H9 (cell line): ENCODE measurements around the gene DOK5. TPM values are rescaled to one million over a fixed set of nuclear protein-coding genes. Genes with fewer than 3 reads are reported as not detected.

Experiments used
- DNase-seq: peaks from one replicate; pipeline ENCODE4 v3.0.0-alpha.2; 2017
- H2AFZ ChIP-seq: one replicate; pipeline ENCODE4 v1.6.1; 2013; ENCODE audit warnings: mild to moderate bottlenecking, low read length, control low read depth, moderate library complexity
- H2AK5ac ChIP-seq: 2 replicates; pipeline ENCODE4 v1.6.1; 2013; ENCODE audit warnings: low read length, control low read depth, mixed read lengths; ENCODE audit not compliant: insufficient read length
- H2BK120ac ChIP-seq: one replicate; pipeline ENCODE4 v1.6.1; 2013; ENCODE audit warnings: low read depth, mild to moderate bottlenecking, low read length, control low read depth, inconsistent platforms; ENCODE audit not compliant: poor library complexity, severe bottlenecking
- H2BK12ac ChIP-seq: 2 replicates; pipeline ENCODE4 v1.6.1; 2013; ENCODE audit warnings: low read length, control low read depth, mixed read lengths, low read depth; ENCODE audit not compliant: insufficient read length
- H2BK15ac ChIP-seq: 2 replicates; pipeline ENCODE4 v1.6.1; 2013; ENCODE audit warnings: low read depth, low read length, control low read depth
- H2BK20ac ChIP-seq: one replicate; pipeline ENCODE4 v1.6.1; 2013; ENCODE audit warnings: low read depth, mild to moderate bottlenecking, low read length, control low read depth, inconsistent platforms; ENCODE audit not compliant: poor library complexity, severe bottlenecking
- H2BK5ac ChIP-seq: 2 replicates; pipeline ENCODE4 v1.6.1; 2013; ENCODE audit warnings: low read length, control low read depth, mixed read lengths; ENCODE audit not compliant: insufficient read length
- H3K14ac ChIP-seq: 2 replicates; pipeline ENCODE4 v1.6.1; 2013; ENCODE audit warnings: low read length, control low read depth; ENCODE audit not compliant: insufficient read depth
- H3K18ac ChIP-seq: 2 replicates; pipeline ENCODE4 v1.6.1; 2013; ENCODE audit warnings: low read depth, mild to moderate bottlenecking, mixed read lengths, low read length, control low read depth; ENCODE audit not compliant: insufficient read length
- H3K23ac ChIP-seq: 2 replicates; pipeline ENCODE4 v1.6.1; 2013; ENCODE audit warnings: low read length, control low read depth, mixed read lengths, low read depth; ENCODE audit not compliant: insufficient read length
- H3K23me2 ChIP-seq: 2 replicates; pipeline ENCODE4 v1.6.1; 2013; ENCODE audit warnings: low read depth, mild to moderate bottlenecking, mixed read lengths, low read length, control low read depth; ENCODE audit not compliant: insufficient read length, poor library complexity, severe bottlenecking
- H3K27ac ChIP-seq: 2 replicates; pipeline ENCODE4 v1.5.1; 2013; ENCODE audit warnings: low read length, control low read depth, mixed read lengths, low read depth; ENCODE audit not compliant: insufficient read length
- H3K27me3 ChIP-seq: 2 replicates; pipeline ENCODE4 v1.6.1; 2013; ENCODE audit warnings: low read length, control low read depth, inconsistent platforms; ENCODE audit not compliant: insufficient read depth
- H3K4ac ChIP-seq: 2 replicates; pipeline ENCODE4 v1.6.1; 2013; ENCODE audit warnings: low read depth, mild to moderate bottlenecking, control low read depth, inconsistent platforms, low read length, moderate library complexity
- H3K4me1 ChIP-seq: 2 replicates; pipeline ENCODE4 v1.6.1; 2013; ENCODE audit warnings: low read length, control low read depth, inconsistent platforms; ENCODE audit not compliant: insufficient read depth
- H3K4me2 ChIP-seq: 2 replicates; pipeline ENCODE4 v1.6.1; 2013; ENCODE audit warnings: low read length, control low read depth, mixed read lengths; ENCODE audit not compliant: insufficient read length, insufficient read depth
- H3K56ac ChIP-seq: 2 replicates; pipeline ENCODE4 v1.6.1; 2013; ENCODE audit warnings: low read depth, mild to moderate bottlenecking, mixed read lengths, low read length, control low read depth; ENCODE audit not compliant: insufficient read length
- H3K79me1 ChIP-seq: 2 replicates; pipeline ENCODE4 v1.6.1; 2013; ENCODE audit warnings: low read depth, mild to moderate bottlenecking, moderate library complexity, low read length, control low read depth, inconsistent platforms; ENCODE audit not compliant: insufficient read depth, poor library complexity, severe bottlenecking
- H3K79me2 ChIP-seq: 2 replicates; pipeline ENCODE4 v1.6.1; 2013; ENCODE audit warnings: low read length, control low read depth, inconsistent platforms; ENCODE audit not compliant: insufficient read depth
- H3K9ac ChIP-seq: 2 replicates; pipeline ENCODE4 v1.6.1; 2013; ENCODE audit warnings: low read length, control low read depth, mixed read lengths; ENCODE audit not compliant: insufficient read length; ENCODE audit errors: extremely low read depth
- H3K9me3 ChIP-seq: one replicate; pipeline ENCODE4 v1.6.1; 2013; ENCODE audit warnings: low read depth, low read length, inconsistent platforms; ENCODE audit not compliant: control insufficient read depth
- H3T11ph ChIP-seq: one replicate; pipeline ENCODE4 v1.6.1; 2013; ENCODE audit warnings: mild to moderate bottlenecking, low read length, control low read depth, inconsistent platforms
- H4K20me1 ChIP-seq: one replicate; pipeline ENCODE4 v1.6.1; 2013; ENCODE audit not compliant: control insufficient read depth, insufficient read length, insufficient read depth
- H4K5ac ChIP-seq: 2 replicates; pipeline ENCODE4 v1.6.1; 2013; ENCODE audit warnings: low read depth, mild to moderate bottlenecking, mixed read lengths, low read length, control low read depth; ENCODE audit not compliant: insufficient read length
- H4K8ac ChIP-seq: replicated peaks from 2 replicates; pipeline ENCODE4 v1.6.1; 2013; ENCODE audit warnings: low read length, control low read depth, mixed read lengths, low read depth; ENCODE audit not compliant: insufficient read length
- H4K91ac ChIP-seq: 2 replicates; pipeline ENCODE4 v1.6.1; 2013; ENCODE audit warnings: low read depth, mild to moderate bottlenecking, moderate library complexity, mixed read lengths, low read length, control low read depth; ENCODE audit not compliant: insufficient read length
- H3K27ac Mint-ChIP-seq, 3 experiments: 2 replicates in 2 of 3; 3 replicates in 1 of 3; pipeline ENCODE4 v1.8.0; 2020 to 2021; ENCODE audit warnings: mixed read lengths in 3 of 3, mild to moderate bottlenecking in 1 of 3, moderate library complexity in 1 of 3
- H3K27me3 Mint-ChIP-seq: 2 replicates; pipeline ENCODE4 v1.8.0; 2021; ENCODE audit warnings: low read depth, mild to moderate bottlenecking, moderate library complexity, mixed read lengths
- H3K36me3 Mint-ChIP-seq, 3 experiments: 2 replicates in 2 of 3; 3 replicates in 1 of 3; pipeline ENCODE4 v1.8.0; 2020 to 2021; ENCODE audit warnings: low read depth in 3 of 3, mixed read lengths in 3 of 3; ENCODE audit not compliant: insufficient read depth in 1 of 3
- H3K4me1 Mint-ChIP-seq, 2 experiments: 2 replicates each; pipeline ENCODE4 v1.8.0; 2020; ENCODE audit warnings: mixed read lengths in 2 of 2
- H3K4me3 Mint-ChIP-seq, 2 experiments: 2 replicates in 1 of 2; 3 replicates in 1 of 2; pipeline ENCODE4 v1.8.0; 2020 to 2021; ENCODE audit warnings: mild to moderate bottlenecking in 2 of 2, mixed read lengths in 2 of 2, moderate library complexity in 1 of 2
- H3K9me3 Mint-ChIP-seq, 2 experiments: 2 replicates in 1 of 2; 3 replicates in 1 of 2; pipeline ENCODE4 v1.8.0; 2020; ENCODE audit warnings: mild to moderate bottlenecking in 2 of 2, mixed read lengths in 2 of 2, moderate library complexity in 1 of 2
- CTCF ChIP-seq: fragments of 200-600 bp; sonication (generic); conservative IDR thresholded peaks from 3 replicates; pipeline ENCODE4 v1.8.0; 2021; ENCODE audit warnings: antibody characterized with exemption, mild to moderate bottlenecking
- WGBS: extraction: QIAGEN DNeasy Blood & Tissue Kit; methylation state at CpG from one replicate; pipeline ENCODE4 v1.1.7; 2013; ENCODE audit warnings: missing lambda C conversion rate, low lambda C conversion rate, mixed read lengths; ENCODE audit not compliant: insufficient read length; ENCODE audit errors: extremely low coverage; 5-methylcytosine and 5-hydroxymethylcytosine counted together
- total RNA-seq: library from RNA; stranded (reverse); gene quantifications from 2 replicates; pipeline ENCODE4 v1.2.1, GENCODE V29; 2021

Gene DOK5
- total RNA-seq, 1 experiment from 2014 or later: 4.5 TPM

- Histone ChIP-seq H2AFZ (no peak overlapping the region), H3K23ac (no peak overlapping the region), H2BK120ac (no peak overlapping the region), H3K56ac (no peak overlapping the region), H2BK5ac (no peak overlapping the region), H3K4me1 (no peaks in the 10 kb centered on the region), H3K18ac (no peak overlapping the region), H3K9ac (no peak overlapping the region), H2BK15ac (no peak overlapping the region), H3K23me2 (no peaks in the 10 kb centered on the region), H3K27ac (no peak overlapping the region), H2AK5ac (no peak overlapping the region), H3K79me2 (no peaks in the 10 kb centered on the region), H3K4ac (no peak overlapping the region), H3K79me1 (no peaks in the 10 kb centered on the region), H3K9me3 (no peaks in the 10 kb centered on the region), H4K8ac (no peak overlapping the region), H3K27me3 (no peaks in the 10 kb centered on the region), H3T11ph (no peak overlapping the region), H3K14ac (no peak overlapping the region), H3K4me2 (no peak overlapping the region), H2BK12ac (no peak overlapping the region), H4K91ac (no peak overlapping the region), H4K5ac (no peak overlapping the region), H2BK20ac (no peak overlapping the region), H4K20me1 (no peaks in the 10 kb centered on the region)
- Mint-ChIP-seq H3K4me1 (no peaks in the 10 kb centered on the region), H3K27ac (no peak overlapping the region), H3K9me3 (no peaks in the 10 kb centered on the region), H3K27me3 (no peaks in the 10 kb centered on the region), H3K4me3 (no peak overlapping the region), H3K36me3 (no peaks in the 10 kb centered on the region)
- no CpG with 5 or more reads among the region's 6 CpGs for WGBS
- no peak for DNase-seq
- no peak for TF ChIP-seq CTCF
These were observed 98.4 kb downstream of the DOK5 start for GRCh38 chr20:54573838-54574237.
